GM13976 (cell line): ENCODE measurements around the gene ZFC3H1.

Experiments
- DNase-seq: peaks from one replicate; pipeline ENCODE4 v3.0.0; 2012; ENCODE audit warnings: low spot score
- in situ Hi-C: fragments of 300-500 bp; cut with MboI; formaldehyde crosslinking; loops from one replicate; pipeline ENCODE4 v1.12.0; 2022; ENCODE audit warnings: low sequenced_read_pairs, mixed read lengths, inconsistent platforms; ENCODE audit not compliant: unreplicated experiment
- TF ChIP-seq, protein P1 (sequence below): IDR thresholded peaks from 2 replicates; pipeline ENCODE4 v1.5.1; 2012; ENCODE audit warnings: borderline replicate concordance, mild to moderate bottlenecking; ENCODE audit not compliant: insufficient read depth; ENCODE audit errors: extremely low read depth, missing control alignments, control extremely low read depth

ZFC3H1 gene, protein sequence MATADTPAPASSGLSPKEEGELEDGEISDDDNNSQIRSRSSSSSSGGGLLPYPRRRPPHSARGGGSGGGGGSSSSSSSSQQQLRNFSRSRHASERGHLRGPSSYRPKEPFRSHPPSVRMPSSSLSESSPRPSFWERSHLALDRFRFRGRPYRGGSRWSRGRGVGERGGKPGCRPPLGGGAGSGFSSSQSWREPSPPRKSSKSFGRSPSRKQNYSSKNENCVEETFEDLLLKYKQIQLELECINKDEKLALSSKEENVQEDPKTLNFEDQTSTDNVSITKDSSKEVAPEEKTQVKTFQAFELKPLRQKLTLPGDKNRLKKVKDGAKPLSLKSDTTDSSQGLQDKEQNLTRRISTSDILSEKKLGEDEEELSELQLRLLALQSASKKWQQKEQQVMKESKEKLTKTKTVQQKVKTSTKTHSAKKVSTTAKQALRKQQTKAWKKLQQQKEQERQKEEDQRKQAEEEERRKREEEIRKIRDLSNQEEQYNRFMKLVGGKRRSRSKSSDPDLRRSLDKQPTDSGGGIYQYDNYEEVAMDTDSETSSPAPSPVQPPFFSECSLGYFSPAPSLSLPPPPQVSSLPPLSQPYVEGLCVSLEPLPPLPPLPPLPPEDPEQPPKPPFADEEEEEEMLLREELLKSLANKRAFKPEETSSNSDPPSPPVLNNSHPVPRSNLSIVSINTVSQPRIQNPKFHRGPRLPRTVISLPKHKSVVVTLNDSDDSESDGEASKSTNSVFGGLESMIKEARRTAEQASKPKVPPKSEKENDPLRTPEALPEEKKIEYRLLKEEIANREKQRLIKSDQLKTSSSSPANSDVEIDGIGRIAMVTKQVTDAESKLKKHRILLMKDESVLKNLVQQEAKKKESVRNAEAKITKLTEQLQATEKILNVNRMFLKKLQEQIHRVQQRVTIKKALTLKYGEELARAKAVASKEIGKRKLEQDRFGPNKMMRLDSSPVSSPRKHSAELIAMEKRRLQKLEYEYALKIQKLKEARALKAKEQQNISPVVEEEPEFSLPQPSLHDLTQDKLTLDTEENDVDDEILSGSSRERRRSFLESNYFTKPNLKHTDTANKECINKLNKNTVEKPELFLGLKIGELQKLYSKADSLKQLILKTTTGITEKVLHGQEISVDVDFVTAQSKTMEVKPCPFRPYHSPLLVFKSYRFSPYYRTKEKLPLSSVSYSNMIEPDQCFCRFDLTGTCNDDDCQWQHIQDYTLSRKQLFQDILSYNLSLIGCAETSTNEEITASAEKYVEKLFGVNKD (N-terminal part only)

DNA sequence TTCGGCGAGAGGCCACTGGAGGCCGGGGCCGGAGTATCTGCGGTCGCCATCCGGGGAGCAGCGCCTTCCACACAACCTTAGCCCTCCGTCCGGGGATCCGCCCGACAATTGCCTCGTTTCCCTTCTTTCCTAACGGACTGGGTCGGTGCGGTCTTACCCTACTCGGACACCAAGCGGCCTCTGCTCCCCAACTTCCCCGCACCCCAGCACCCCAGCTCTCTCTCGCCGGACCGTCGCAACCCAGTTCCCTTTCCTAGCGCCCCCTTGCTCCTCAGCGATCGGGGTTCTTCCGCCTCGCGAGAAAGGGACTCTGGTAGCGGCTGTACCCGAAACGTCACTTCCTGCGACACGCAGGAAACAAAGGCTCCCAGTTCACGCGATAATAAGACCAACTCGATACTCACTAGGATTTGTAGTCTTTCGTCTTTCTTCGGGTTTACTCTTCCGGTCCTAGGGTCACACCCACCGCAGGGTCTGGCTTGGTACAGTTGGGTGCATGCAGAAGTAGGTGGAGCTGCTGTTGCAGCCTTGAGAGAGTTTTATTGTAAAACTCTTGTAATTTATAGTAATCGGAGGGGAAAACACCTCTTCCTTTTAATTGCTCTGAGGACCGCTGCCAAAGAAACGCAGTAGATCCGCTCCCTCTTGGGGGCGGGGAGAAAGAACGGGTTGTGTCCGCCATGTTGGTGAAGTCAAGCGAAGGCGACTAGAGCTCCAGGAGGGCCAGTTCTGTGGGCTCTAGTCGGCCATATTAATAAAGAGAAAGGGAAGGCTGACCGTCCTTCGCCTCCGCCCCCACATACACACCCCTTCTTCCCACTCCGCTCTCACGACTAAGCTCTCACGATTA lies at the start of gene ZFC3H1, which contains the start of gene THAP2:
TSS of gene ZFC3H1 (minus strand) at position 288 of the 850 bp plus-strand sequence. CDS start at position 50, 238 bp downstream.
TSS of gene THAP2 (plus strand) at position 741 of the 850 bp plus-strand sequence. CDS start 209 bp downstream, outside the sequence.
- TF ChIP-seq, protein P1, sequence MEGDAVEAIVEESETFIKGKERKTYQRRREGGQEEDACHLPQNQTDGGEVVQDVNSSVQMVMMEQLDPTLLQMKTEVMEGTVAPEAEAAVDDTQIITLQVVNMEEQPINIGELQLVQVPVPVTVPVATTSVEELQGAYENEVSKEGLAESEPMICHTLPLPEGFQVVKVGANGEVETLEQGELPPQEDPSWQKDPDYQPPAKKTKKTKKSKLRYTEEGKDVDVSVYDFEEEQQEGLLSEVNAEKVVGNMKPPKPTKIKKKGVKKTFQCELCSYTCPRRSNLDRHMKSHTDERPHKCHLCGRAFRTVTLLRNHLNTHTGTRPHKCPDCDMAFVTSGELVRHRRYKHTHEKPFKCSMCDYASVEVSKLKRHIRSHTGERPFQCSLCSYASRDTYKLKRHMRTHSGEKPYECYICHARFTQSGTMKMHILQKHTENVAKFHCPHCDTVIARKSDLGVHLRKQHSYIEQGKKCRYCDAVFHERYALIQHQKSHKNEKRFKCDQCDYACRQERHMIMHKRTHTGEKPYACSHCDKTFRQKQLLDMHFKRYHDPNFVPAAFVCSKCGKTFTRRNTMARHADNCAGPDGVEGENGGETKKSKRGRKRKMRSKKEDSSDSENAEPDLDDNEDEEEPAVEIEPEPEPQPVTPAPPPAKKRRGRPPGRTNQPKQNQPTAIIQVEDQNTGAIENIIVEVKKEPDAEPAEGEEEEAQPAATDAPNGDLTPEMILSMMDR, result peak; percentile 42
- in situ Hi-C loops, result no loop called here
- DNase-seq, result peak; percentile 93

DNA sequence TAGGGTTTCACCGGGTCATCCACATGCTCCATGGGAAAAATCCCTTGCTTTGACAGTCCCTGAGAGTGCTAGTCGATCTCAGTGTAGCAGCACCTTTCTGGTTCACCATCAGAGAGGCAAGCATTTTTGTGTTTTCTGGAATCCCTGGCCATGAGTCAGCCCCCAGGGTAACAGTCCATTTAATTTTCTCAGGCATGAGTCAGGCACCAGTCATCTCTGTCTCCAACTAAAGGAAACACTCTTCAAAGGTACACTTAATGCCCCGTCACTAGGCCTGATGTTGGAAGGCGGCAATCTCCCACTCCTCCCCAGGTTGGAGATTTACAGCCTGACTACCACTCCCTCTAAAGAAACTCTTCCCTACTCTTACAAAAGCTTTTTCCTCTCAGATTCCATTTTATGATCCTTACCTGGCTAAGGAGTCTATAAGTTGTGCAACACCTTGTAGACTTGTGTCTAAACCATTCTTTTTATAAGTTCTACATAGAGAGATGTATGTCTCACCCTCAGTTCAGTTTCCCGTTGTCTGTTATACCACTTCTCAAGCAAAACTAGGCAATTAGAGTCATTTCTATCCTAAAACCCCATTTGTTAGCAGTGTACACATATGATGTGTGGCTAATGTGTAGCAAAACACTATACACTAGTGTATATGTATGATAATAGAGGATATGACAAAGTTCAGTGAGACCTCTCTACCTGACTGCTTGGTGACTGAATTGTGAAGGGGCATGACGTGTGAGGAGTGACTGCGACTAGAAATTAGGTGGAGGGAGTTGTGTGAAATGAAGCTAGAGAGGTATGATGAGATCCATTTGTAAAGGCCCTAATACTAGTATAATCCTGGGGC lies 46.9 kb upstream of the ZFC3H1 start:
- in situ Hi-C loops, result no loop called here
- TF ChIP-seq, protein P1, result no peak
- no peak for DNase-seq

DNA sequence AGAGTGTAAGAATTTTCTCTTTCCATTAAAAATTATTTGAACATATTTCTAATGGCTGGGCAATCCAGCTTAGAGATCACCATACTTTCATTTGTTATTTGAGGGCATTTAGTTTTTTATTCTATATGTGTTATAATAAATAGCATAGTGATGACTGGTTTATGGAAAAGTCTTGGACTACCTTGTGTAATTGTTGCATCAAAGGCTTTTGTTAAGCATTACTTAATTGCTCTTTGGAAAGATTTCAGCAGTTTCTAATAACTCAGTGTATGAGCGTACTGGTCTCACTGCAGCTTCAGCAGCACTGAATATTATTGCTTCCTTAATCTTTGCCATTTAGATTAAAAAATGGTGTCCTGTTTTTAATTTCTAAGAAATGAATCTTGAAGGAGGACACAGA lies 45.0 kb upstream of the ZFC3H1 start:
- TF ChIP-seq, protein P1, result no peak
- no peak for DNase-seq
- in situ Hi-C loops, result no loop called here

DNA sequence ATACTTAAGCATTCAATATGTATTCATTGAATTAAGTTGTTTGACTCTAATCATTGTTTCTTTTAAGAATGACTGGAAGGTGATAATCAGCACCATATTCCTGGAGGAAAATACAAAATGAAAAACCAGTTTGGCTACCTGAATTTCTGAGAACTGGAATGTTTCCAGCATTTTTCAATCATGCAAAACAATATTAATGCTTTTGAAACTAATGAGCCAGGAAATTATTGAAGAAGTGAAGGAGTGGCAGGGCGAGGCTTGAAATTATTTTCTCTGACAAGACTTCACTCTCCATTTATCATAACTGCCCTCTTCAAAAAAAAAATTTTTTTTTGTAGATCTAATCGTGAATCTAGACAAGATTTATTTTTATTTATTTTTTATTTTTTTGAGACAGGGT lies 41.3 kb upstream of the ZFC3H1 start:
- no peak for DNase-seq
- TF ChIP-seq, protein P1, result no peak
- in situ Hi-C loops, result no loop called here

DNA sequence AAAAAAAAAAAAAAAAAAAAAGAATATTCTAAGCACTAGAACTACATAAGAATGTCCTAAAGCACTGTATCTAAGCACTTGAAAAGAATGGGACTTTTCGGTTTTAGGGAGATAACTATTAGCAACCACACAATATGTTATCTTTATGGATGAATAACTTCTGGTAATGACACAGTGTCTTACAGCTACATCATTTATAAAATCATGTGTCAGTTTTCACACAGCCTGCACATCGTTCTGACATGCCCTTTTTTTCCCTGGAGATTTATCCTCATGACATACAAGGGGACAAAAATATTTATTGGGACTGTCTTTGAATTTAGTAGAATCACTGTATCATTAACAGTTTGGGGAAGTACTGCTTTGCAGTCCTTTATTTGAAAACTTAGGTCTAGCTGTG lies 39.6 kb upstream of the ZFC3H1 start:
- DNase-seq, result no peak
- TF ChIP-seq, protein P1, result no peak
- in situ Hi-C loops, result no loop called here
